HepG2 (cell line): Measurements from ENCODE around the gene RSAD1. TPM values are rescaled to one million over a fixed set of nuclear protein-coding genes. Genes with fewer than 3 reads are reported as not detected.

Experiments
- ARNTL ChIP-seq: sonication (generic); formaldehyde crosslinking; IDR thresholded peaks from 2 replicates; pipeline ENCODE4 v1.4.0; 2020; ENCODE audit warnings: mild to moderate bottlenecking, missing genetic modification reagents
- DMTF1 ChIP-seq: sonication (generic); formaldehyde crosslinking; IDR thresholded peaks from 2 replicates; pipeline ENCODE4 v1.4.0; 2020; ENCODE audit warnings: mild to moderate bottlenecking, missing genetic modification reagents
- GATAD2A ChIP-seq: IDR thresholded peaks from 2 replicates; pipeline ENCODE4 v1.6.1; 2016
- NCOA2 ChIP-seq: sonication (generic); formaldehyde crosslinking; IDR thresholded peaks from 2 replicates; pipeline ENCODE4 v1.8.0; 2022; ENCODE audit warnings: inconsistent platforms
- NFKBIZ ChIP-seq: IDR thresholded peaks from 2 replicates; pipeline ENCODE4 v1.6.1; 2018; ENCODE audit warnings: missing genetic modification reagents, missing compliant biosample characterization
- PREB ChIP-seq: sonication (generic); formaldehyde crosslinking; IDR thresholded peaks from 2 replicates; pipeline ENCODE4 v1.4.0; 2020; ENCODE audit warnings: missing genetic modification reagents
- SNAPC5 ChIP-seq: sonication (generic); formaldehyde crosslinking; IDR thresholded peaks from 2 replicates; pipeline ENCODE4 v1.8.1; 2023; ENCODE audit warnings: mild to moderate bottlenecking, missing genetic modification reagents, borderline replicate concordance
- SRSF4 ChIP-seq: fragments of 200-400 bp; formaldehyde crosslinking; IDR thresholded peaks from one replicate; pipeline ENCODE4 v1.6.1; 2018; ENCODE audit warnings: mild to moderate bottlenecking, low read depth, low read length, moderate library complexity; ENCODE audit not compliant: poor library complexity, severe bottlenecking
- TCF7 ChIP-seq: sonication (generic); IDR thresholded peaks from 2 replicates; pipeline ENCODE4 v1.6.1; 2016; ENCODE audit warnings: antibody characterized with exemption, low read depth
- ZNF317 ChIP-seq: sonication (generic); formaldehyde crosslinking; IDR thresholded peaks from 2 replicates; pipeline ENCODE4 v1.5.0; 2020; ENCODE audit warnings: mild to moderate bottlenecking, missing genetic modification reagents
- ZNF414 ChIP-seq: sonication (generic); formaldehyde crosslinking; IDR thresholded peaks from 2 replicates; pipeline ENCODE4 v1.5.0; 2020; ENCODE audit warnings: missing genetic modification reagents
- ZNF431 ChIP-seq: sonication (generic); formaldehyde crosslinking; IDR thresholded peaks from 2 replicates; pipeline ENCODE4 v1.9.0; 2022; ENCODE audit warnings: missing genetic modification reagents, low read depth, mild to moderate bottlenecking, borderline replicate concordance
- ZNF451 ChIP-seq: sonication (generic); formaldehyde crosslinking; IDR thresholded peaks from 2 replicates; pipeline ENCODE4 v1.5.0; 2020; ENCODE audit warnings: mild to moderate bottlenecking, missing genetic modification reagents
- ZNF792 ChIP-seq: IDR thresholded peaks from 2 replicates; pipeline ENCODE4 v1.6.1; 2016
- polyA plus RNA-seq, 8 experiments: library from polyadenylated mRNA; depleted of rRNA in 3 of 8; stranded (reverse) in 7 of 8; unstranded in 1 of 8; fragments of >200 nt; fragmentation: Illumina TruSeq in 4 of 8; extraction: Trizol in 4 of 8; gene quantifications; 2 replicates each; pipeline versions ENCODE4 v1.2.1 to v1.2.3, GENCODE V29; 2011 to 2016; ENCODE audit warnings: low read depth in 4 of 8, missing spikeins in 1 of 8, mixed read lengths in 1 of 8; ENCODE audit not compliant: insufficient read depth in 1 of 8
- total RNA-seq, 5 experiments: library from RNA; depleted of rRNA; stranded (reverse); fragments of >200 nt; fragmentation: Illumina TruSeq; extraction: Trizol; gene quantifications; 2 replicates each; pipeline ENCODE4 v1.2.3, GENCODE V29; 2016; ENCODE audit warnings: low read depth in 1 of 5
- TF ChIP-seq, protein P1 (sequence below): sonication (generic); formaldehyde crosslinking; IDR thresholded peaks from 2 replicates; pipeline ENCODE4 v1.4.0; 2020; ENCODE audit warnings: missing genetic modification reagents, borderline replicate concordance
- TF ChIP-seq, protein P2 (sequence below): sonication (generic); formaldehyde crosslinking; IDR thresholded peaks from 2 replicates; pipeline ENCODE4 v1.4.0; 2020; ENCODE audit warnings: missing genetic modification reagents, borderline replicate concordance

The RSAD1 gene
- total and polyA plus RNA-seq, 2 of the 13 experiments (the other 11 are each of a cell fraction or from before 2014, with no cell fraction given): 22.7 to 27.7 TPM

DNA sequence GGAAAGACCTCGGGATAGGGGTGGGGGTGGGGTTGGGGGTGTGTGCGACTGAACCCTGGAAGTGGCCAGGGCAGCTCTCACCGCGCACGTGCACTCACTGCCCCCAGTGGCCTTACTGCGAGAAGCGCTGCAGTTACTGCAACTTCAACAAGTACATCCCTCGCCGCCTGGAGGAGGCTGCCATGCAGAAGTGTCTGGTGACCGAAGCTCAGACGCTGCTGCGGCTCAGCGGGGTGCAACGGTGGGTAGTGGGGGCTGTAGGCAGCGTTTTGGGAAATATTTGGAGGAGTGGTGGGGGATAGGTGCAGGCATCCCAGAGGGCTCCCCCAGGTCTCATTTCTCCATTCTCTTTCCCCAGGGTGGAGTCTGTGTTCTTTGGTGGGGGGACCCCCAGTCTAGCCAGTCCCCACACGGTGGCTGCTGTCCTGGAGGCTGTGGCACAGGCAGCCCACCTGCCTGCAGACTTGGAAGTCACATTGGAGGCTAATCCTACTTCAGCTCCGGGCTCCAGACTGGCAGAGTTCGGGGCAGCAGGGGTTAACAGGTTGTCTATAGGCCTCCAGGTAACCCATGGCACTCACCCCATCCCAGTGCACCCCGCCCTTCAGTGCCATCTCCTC lies 972 bp downstream of the RSAD1 start (continued):
- TF ChIP-seq ZNF414 (CRISPR knock-in tag) (no peak), NCOA2 (CRISPR knock-in tag) (no peak; the same call in 1 of the 2 replicates), ZNF431 (CRISPR knock-in tag) (no peak), TCF7 (no peak), NFKBIZ (CRISPR knock-in tag) (no peak), ARNTL (CRISPR knock-in tag) (no peak), SNAPC5 (CRISPR knock-in tag) (no peak), PREB (CRISPR knock-in tag) (no peak), ZNF792 (CRISPR knock-in tag) (no peak), DMTF1 (CRISPR knock-in tag) (no peak), SRSF4 (no peak), ZNF451 (no peak), GATAD2A (CRISPR knock-in tag) (peak; percentile 54; the same call in 1 of the 2 replicates), ZNF317 (CRISPR knock-in tag) (no peak)
- TF ChIP-seq, protein P1, sequence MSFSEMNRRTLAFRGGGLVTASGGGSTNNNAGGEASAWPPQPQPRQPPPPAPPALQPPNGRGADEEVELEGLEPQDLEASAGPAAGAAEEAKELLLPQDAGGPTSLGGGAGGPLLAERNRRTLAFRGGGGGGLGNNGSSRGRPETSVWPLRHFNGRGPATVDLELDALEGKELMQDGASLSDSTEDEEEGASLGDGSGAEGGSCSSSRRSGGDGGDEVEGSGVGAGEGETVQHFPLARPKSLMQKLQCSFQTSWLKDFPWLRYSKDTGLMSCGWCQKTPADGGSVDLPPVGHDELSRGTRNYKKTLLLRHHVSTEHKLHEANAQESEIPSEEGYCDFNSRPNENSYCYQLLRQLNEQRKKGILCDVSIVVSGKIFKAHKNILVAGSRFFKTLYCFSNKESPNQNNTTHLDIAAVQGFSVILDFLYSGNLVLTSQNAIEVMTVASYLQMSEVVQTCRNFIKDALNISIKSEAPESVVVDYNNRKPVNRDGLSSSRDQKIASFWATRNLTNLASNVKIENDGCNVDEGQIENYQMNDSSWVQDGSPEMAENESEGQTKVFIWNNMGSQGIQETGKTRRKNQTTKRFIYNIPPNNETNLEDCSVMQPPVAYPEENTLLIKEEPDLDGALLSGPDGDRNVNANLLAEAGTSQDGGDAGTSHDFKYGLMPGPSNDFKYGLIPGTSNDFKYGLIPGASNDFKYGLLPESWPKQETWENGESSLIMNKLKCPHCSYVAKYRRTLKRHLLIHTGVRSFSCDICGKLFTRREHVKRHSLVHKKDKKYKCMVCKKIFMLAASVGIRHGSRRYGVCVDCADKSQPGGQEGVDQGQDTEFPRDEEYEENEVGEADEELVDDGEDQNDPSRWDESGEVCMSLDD (CRISPR knock-in tag): no peak
- TF ChIP-seq, protein P2, sequence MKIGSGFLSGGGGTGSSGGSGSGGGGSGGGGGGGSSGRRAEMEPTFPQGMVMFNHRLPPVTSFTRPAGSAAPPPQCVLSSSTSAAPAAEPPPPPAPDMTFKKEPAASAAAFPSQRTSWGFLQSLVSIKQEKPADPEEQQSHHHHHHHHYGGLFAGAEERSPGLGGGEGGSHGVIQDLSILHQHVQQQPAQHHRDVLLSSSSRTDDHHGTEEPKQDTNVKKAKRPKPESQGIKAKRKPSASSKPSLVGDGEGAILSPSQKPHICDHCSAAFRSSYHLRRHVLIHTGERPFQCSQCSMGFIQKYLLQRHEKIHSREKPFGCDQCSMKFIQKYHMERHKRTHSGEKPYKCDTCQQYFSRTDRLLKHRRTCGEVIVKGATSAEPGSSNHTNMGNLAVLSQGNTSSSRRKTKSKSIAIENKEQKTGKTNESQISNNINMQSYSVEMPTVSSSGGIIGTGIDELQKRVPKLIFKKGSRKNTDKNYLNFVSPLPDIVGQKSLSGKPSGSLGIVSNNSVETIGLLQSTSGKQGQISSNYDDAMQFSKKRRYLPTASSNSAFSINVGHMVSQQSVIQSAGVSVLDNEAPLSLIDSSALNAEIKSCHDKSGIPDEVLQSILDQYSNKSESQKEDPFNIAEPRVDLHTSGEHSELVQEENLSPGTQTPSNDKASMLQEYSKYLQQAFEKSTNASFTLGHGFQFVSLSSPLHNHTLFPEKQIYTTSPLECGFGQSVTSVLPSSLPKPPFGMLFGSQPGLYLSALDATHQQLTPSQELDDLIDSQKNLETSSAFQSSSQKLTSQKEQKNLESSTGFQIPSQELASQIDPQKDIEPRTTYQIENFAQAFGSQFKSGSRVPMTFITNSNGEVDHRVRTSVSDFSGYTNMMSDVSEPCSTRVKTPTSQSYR (CRISPR knock-in tag): peak; percentile 84
